ENCODE results near the gene FKBP1A. TPM values are rescaled to one million over a fixed set of nuclear protein-coding genes. Genes with fewer than 3 reads are reported as not detected.

The FKBP1A gene
- total RNA-seq, 1 experiment from 2014 or later = 196 TPM

DNA sequence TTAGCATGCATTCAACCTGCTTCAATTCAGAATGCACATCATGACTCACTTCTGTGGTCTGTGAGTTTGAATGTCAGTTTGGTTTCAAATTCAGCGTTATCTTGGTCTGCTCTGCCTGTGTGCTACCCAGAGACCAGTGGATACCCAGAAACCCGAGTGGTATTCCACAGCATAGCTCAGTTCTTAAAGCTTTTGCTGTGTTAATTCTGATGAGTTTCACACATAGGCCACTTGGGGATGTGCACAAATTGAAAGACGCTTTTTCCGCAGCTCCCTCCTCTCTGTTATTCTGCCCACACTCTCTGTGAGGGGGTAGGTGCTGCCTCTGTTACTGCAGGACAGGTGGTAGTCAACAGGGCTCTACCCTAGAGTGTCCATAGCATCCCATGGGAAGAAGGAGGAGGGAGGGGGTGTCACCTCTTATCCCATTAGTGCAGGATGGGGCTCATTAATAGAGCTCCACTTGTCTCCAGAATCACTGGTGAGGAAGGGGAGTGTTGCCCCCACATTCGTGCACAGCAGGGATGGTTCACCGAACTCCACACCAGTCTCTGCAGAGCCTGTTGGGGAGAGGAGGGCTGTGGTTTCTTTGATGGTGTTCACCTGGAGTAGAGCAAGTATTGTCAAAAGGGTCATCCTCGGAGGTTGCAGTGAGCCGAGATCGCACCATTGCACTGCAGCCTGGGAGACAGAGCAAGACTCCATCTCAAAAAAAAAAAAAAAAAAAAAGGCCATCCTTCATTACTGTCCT lies 34.8 kb downstream of the FKBP1A start:
- H3K18ac ChIP-seq (ENCODE audit: insufficient read length, low read depth, low read length) = no peak overlapping the region
- no CpG with 5 or more reads among the region's 9 CpGs for WGBS (ENCODE audit: extremely low coverage, insufficient read length, low lambda C conversion rate)
- H3K9me3 ChIP-seq (ENCODE audit: control insufficient read depth, low read depth, low read length) = no peaks in the 10 kb centered on the region
- H3K4me1 Mint-ChIP-seq = no peaks in the 10 kb centered on the region
- no peak overlapping the region for H4K8ac ChIP-seq (replicated peaks; ENCODE audit: insufficient read length, low read depth, low read length)
- H3K14ac ChIP-seq (ENCODE audit: insufficient read depth, low read length) = no peak overlapping the region
- H4K91ac ChIP-seq (ENCODE audit: insufficient read length, low read depth, low read length) = no peak overlapping the region
- no peak overlapping the region for H2AK5ac ChIP-seq (ENCODE audit: insufficient read length, low read length)
- H2BK20ac ChIP-seq (ENCODE audit: low read depth, low read length, poor library complexity, severe bottlenecking) = no peak overlapping the region
- H4K5ac ChIP-seq (ENCODE audit: insufficient read length, low read depth, low read length) = no peak overlapping the region
- H2BK15ac ChIP-seq (ENCODE audit: low read depth, low read length) = no peak overlapping the region
- H3K4me3 Mint-ChIP-seq = no peak overlapping the region
- no peak overlapping the region for H2AFZ ChIP-seq (ENCODE audit: low read length)
- H3K9me3 Mint-ChIP-seq = no peaks in the 10 kb centered on the region
- H3K27ac ChIP-seq (ENCODE audit: insufficient read length, low read depth, low read length) = no peak overlapping the region
- H3T11ph ChIP-seq (ENCODE audit: low read length) = no peak overlapping the region
- TF ChIP-seq, protein P1, sequence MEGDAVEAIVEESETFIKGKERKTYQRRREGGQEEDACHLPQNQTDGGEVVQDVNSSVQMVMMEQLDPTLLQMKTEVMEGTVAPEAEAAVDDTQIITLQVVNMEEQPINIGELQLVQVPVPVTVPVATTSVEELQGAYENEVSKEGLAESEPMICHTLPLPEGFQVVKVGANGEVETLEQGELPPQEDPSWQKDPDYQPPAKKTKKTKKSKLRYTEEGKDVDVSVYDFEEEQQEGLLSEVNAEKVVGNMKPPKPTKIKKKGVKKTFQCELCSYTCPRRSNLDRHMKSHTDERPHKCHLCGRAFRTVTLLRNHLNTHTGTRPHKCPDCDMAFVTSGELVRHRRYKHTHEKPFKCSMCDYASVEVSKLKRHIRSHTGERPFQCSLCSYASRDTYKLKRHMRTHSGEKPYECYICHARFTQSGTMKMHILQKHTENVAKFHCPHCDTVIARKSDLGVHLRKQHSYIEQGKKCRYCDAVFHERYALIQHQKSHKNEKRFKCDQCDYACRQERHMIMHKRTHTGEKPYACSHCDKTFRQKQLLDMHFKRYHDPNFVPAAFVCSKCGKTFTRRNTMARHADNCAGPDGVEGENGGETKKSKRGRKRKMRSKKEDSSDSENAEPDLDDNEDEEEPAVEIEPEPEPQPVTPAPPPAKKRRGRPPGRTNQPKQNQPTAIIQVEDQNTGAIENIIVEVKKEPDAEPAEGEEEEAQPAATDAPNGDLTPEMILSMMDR (conservative IDR thresholded peaks at IDR 0.05) = no peak
- H3K79me2 ChIP-seq (ENCODE audit: insufficient read depth, low read length) = no peaks in the 10 kb centered on the region
- H3K4me2 ChIP-seq (ENCODE audit: insufficient read depth, insufficient read length, low read length) = no peak overlapping the region
- no peak for DNase-seq
- H4K20me1 ChIP-seq (ENCODE audit: control insufficient read depth, insufficient read depth, insufficient read length) = no peaks in the 10 kb centered on the region
- no peaks in the 10 kb centered on the region for H3K27me3 Mint-ChIP-seq (ENCODE audit: low read depth)
- no peak overlapping the region for H2BK120ac ChIP-seq (ENCODE audit: low read depth, low read length, poor library complexity, severe bottlenecking)
- H3K27me3 ChIP-seq (ENCODE audit: insufficient read depth, low read length) = no peaks in the 10 kb centered on the region
- H3K36me3 Mint-ChIP-seq (ENCODE audit: insufficient read depth in 1 of 3, low read depth in 3 of 3) = peaks cover 29 to 56% (median 36%) of the 10 kb centered on the region in 3 experiments
- H3K23me2 ChIP-seq (ENCODE audit: insufficient read length, low read depth, low read length, poor library complexity, severe bottlenecking) = no peaks in the 10 kb centered on the region
- H3K27ac Mint-ChIP-seq = no peak overlapping the region
- H3K4me1 ChIP-seq (ENCODE audit: insufficient read depth, low read length) = no peaks in the 10 kb centered on the region
- H3K4ac ChIP-seq (ENCODE audit: low read depth, low read length) = no peak overlapping the region
- no peaks in the 10 kb centered on the region for H3K79me1 ChIP-seq (ENCODE audit: insufficient read depth, low read depth, low read length, poor library complexity, severe bottlenecking)
- H3K23ac ChIP-seq (ENCODE audit: insufficient read length, low read depth, low read length) = no peak overlapping the region
- H3K9ac ChIP-seq (ENCODE audit: extremely low read depth, insufficient read length, low read length) = no peak overlapping the region
- no peak overlapping the region for H2BK5ac ChIP-seq (ENCODE audit: insufficient read length, low read length)
- no peak overlapping the region for H3K56ac ChIP-seq (ENCODE audit: insufficient read length, low read depth, low read length)
- no peak overlapping the region for H2BK12ac ChIP-seq (ENCODE audit: insufficient read length, low read depth, low read length)

All from H9 (cell line).